Mesenteric fat pad (tissue), 1 donor: ENCODE data around the gene HES6. TPM values are rescaled to one million over a fixed set of nuclear protein-coding genes. Genes with fewer than 3 reads are reported as not detected.
"Not testable (repeated sequence)": the region's sequence is repeated elsewhere in the genome, so short reads cannot be mapped to it uniquely, and the experiment has no call there.

Source experiments
- DNase-seq: peaks from one replicate; pipeline ENCODE4 v3.0.0-alpha.2; 2020; ENCODE audit warnings: low spot score
- total RNA-seq: library from RNA; stranded (reverse); fragmentation: NEBNext Ultra II Directional; extraction: Animal tissue kit (Norgen Biotek cat#: 25700); gene quantifications from one replicate; pipeline ENCODE4 v1.2.1, GENCODE V29; 2021
- donor health status: DM: yes; HTN: yes; CAD: no.

HES6 gene
- total RNA-seq, 1 donor from 2014 or later, result 4.3 TPM

- no peak for DNase-seq
Observed at GRCh38 chr2:238274152-238274865, 34.5 kb upstream of the HES6 start.

- not testable (repeated sequence) for DNase-seq
Observed at GRCh38 chr2:238273433-238273832, 33.6 kb upstream of the HES6 start.

GRCh38 chr2:238272156-238272555 lies 32.3 kb upstream of the HES6 start:
- no peak for DNase-seq

- not testable (repeated sequence) for DNase-seq
Observed at GRCh38 chr2:238271686-238272085, 31.8 kb upstream of the HES6 start.

GRCh38 chr2:238271061-238271554 lies 31.3 kb upstream of the HES6 start:
- no peak for DNase-seq

GRCh38 chr2:238270606-238271005 lies 30.8 kb upstream of the HES6 start:
- no peak for DNase-seq

GRCh38 chr2:238269741-238270140 lies 29.9 kb upstream of the HES6 start:
- no peak for DNase-seq

- no peak for DNase-seq
Observed at GRCh38 chr2:238267884-238268680, 28.2 kb upstream of the HES6 start.

GRCh38 chr2:238267341-238267710 lies 27.5 kb upstream of the HES6 start:
- no peak for DNase-seq

- DNase-seq, result no peak
Observed at GRCh38 chr2:238265605-238266004, 25.8 kb upstream of the HES6 start.

GRCh38 chr2:238264072-238264460 lies 24.2 kb upstream of the HES6 start:
- no peak for DNase-seq

GRCh38 chr2:238263204-238264071 lies 23.6 kb upstream of the HES6 start:
- DNase-seq, result no peak

- DNase-seq, result no peak
Observed at GRCh38 chr2:238262496-238263122, 22.8 kb upstream of the HES6 start.

- DNase-seq, result no peak
Observed at GRCh38 chr2:238261718-238262375, 22.0 kb upstream of the HES6 start.

- DNase-seq, result no peak
Observed at GRCh38 chr2:238260883-238261282, 21.0 kb upstream of the HES6 start.

GRCh38 chr2:238259061-238260020 lies 19.5 kb upstream of the HES6 start:
- DNase-seq, result no peak

GRCh38 chr2:238257786-238258700 lies 18.2 kb upstream of the HES6 start:
- DNase-seq, result no peak

- no peak for DNase-seq
Observed at GRCh38 chr2:238256594-238257104, 16.8 kb upstream of the HES6 start.
